ENCODE measurements around the gene CGB7. TPM values are rescaled to one million over a fixed set of nuclear protein-coding genes. Genes with fewer than 3 reads are reported as not detected.

CGB7 gene
- total RNA-seq, 6 experiments from 2014 or later: not detected

DNA sequence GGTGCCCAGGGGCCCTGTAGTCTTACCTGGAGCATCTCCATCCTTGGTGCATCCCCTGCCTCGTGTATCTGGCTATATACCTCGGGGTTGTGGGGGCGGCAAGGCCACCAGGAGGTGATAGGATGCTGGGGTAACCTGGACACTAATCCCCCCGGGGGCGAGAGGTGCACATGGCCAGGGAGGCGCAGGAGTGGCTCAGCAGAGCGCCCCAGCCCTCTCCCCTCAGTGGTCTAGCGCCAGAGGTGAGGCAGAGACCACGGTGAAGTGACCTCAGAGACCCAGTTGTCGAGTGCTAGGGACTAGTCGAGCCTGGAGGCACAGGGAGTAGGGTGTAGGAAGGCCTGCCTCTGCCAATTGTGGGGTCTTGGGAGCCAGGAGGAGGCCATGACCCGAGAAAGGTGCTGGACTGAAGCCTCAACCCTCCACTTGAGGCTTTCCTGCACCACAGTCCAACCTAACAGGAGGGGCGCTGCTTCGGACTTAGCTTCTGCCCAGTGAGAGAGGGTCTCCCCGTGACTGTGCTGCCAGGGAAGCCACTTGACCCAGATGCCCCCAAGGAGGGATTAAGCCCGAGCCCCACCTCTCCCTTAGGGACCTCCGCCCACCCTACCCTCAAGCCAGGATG, 40.4 kb downstream of the CGB7 start, which contains the start of gene LHB:
LHB (minus strand) TSS at position 51 of the 625 bp plus-strand sequence; CDS start at position 41, 10 bp downstream.
- Histone ChIP-seq H3K27ac (no peak within 1 kb of the TSS), H3K27me3 (no peaks in the 10 kb centered on the region)
- no peak for ATAC-seq

DNA sequence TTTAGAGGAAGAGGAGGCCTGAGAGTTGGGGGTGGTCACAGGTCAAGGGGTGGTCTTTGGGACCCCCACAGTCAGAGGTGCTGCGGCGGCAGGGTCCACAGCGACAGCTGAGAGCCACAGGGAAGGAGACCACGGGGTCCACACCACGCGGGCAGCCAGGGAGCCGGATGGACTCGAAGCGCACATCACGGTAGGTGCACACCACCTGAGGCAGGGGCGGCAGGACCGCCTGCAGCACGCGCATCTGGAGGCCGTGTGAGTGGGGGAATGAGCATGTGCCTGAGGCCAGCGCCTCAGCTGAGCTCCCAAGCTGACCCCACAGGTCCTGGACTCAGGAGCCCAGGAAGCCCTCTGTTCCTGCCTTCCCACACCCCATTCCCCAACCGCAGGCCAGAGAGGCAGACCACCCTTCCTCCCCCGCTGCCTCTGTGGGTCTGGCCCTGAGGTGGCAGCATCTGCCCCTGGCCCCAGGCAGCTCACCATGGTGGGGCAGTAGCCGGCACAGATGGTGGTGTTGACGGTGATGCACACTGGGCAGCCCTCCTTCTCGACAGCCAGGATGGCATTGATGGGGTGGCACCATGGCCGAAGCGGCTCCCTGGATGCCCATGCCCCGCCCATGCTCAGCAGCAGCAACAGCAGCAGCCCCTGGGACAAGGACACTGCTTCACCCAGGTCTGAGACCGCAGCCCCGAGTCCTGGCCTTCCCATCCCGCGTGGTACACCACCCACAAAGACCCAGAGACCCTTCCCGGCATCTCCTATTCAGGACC, 41.3 kb downstream of the CGB7 start:
- TF ChIP-seq POLR2A (IDR thresholded peaks at IDR 0.05): no peak
- TF ChIP-seq, protein P1, sequence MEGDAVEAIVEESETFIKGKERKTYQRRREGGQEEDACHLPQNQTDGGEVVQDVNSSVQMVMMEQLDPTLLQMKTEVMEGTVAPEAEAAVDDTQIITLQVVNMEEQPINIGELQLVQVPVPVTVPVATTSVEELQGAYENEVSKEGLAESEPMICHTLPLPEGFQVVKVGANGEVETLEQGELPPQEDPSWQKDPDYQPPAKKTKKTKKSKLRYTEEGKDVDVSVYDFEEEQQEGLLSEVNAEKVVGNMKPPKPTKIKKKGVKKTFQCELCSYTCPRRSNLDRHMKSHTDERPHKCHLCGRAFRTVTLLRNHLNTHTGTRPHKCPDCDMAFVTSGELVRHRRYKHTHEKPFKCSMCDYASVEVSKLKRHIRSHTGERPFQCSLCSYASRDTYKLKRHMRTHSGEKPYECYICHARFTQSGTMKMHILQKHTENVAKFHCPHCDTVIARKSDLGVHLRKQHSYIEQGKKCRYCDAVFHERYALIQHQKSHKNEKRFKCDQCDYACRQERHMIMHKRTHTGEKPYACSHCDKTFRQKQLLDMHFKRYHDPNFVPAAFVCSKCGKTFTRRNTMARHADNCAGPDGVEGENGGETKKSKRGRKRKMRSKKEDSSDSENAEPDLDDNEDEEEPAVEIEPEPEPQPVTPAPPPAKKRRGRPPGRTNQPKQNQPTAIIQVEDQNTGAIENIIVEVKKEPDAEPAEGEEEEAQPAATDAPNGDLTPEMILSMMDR (IDR thresholded peaks at IDR 0.05): no peak
- H3K36me3 ChIP-seq: peaks cover 0 to 5% (median under 1%) of the 10 kb centered on the region in 4 donors
- ATAC-seq (no peak), DNase-seq (no peak)
- H3K27ac ChIP-seq: no peak overlapping the region
- H3K9me3 ChIP-seq: no peaks in the 10 kb centered on the region
- no peak overlapping the region for H3K4me3 ChIP-seq
- no peaks in the 10 kb centered on the region for H3K27me3 ChIP-seq
- 80% methylated on average over 3 of the region's 29 CpGs for WGBS (ENCODE audit: insufficient coverage, low coverage, low lambda C conversion rate, missing lambda C conversion rate)
- intact Hi-C loops (cut with DNase I): no loop called here
- H3K4me1 ChIP-seq: peaks cover 0 to 18% (median 0%) of the 10 kb centered on the region in 4 donors

More for the DNA sequence above, 40.4 kb downstream of the CGB7 start, which contains the start of gene LHB:
- no peaks in the 10 kb centered on the region for H3K9me3 ChIP-seq
- TF ChIP-seq, protein P1 (IDR thresholded peaks at IDR 0.05): no peak
- no peak for TF ChIP-seq POLR2A (IDR thresholded peaks at IDR 0.05)
- no peak for DNase-seq
- intact Hi-C loops (cut with DNase I): no loop called here
- peak within 1 kb of the TSS; percentile 30 to 39 (median 36) for H3K4me3 ChIP-seq
- 50% methylated on average over 5 of the region's 17 CpGs for WGBS (ENCODE audit: insufficient coverage, low coverage, low lambda C conversion rate, missing lambda C conversion rate)
- peaks cover 0 to 18% (median 0%) of the 10 kb centered on the region in 4 donors for H3K4me1 ChIP-seq
- peaks cover 0 to 4% (median under 1%) of the 10 kb centered on the region in 4 donors for H3K36me3 ChIP-seq

DNA sequence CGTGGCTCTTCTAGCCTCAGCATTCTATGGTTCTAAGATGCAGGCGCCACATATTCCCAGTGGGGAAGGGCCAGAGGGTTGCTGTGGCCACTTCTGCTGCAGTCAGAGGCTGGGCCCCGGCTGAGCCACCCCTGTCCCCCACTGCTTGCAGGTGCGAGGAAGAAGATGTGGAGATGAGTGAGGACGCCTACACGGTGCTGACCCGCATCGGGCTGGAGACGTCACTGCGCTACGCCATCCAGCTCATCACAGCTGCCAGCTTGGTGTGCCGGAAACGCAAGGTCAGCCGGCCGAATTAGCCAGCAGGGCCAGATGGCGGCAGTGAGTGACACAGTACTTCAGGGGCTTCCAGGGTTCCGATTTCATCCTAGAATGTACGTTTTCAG, 42.7 kb downstream of the CGB7 start:
- no peak for DNase-seq
- intact Hi-C loops (cut with DNase I): no loop called here
- Histone ChIP-seq H3K9me3 (no peaks in the 10 kb centered on the region), H3K4me3 (no peak overlapping the region), H3K36me3 (peaks cover 0 to 11% (median 2%) of the 10 kb centered on the region in 4 donors), H3K27ac (no peak overlapping the region), H3K4me1 (peaks cover 0 to 18% (median 0%) of the 10 kb centered on the region in 4 donors), H3K27me3 (no peaks in the 10 kb centered on the region)
- ATAC-seq: no peak
- WGBS (ENCODE audit: insufficient coverage, low coverage, low lambda C conversion rate, missing lambda C conversion rate): 75% methylated on average over 5 of the region's 18 CpGs
- TF ChIP-seq, protein P1 (IDR thresholded peaks at IDR 0.05): no peak
- no peak for TF ChIP-seq POLR2A (IDR thresholded peaks at IDR 0.05)

- Histone ChIP-seq H3K27me3 (no peaks in the 10 kb centered on the region), H3K4me1 (peaks cover 0 to 16% (median 0%) of the 10 kb centered on the region in 4 donors), H3K36me3 (peaks cover 0 to 17% (median 2%) of the 10 kb centered on the region in 4 donors), H3K4me3 (no peak overlapping the region), H3K27ac (no peak overlapping the region), H3K9me3 (no peaks in the 10 kb centered on the region)
- intact Hi-C loops (cut with DNase I): no loop called here
- no peak for TF ChIP-seq POLR2A (IDR thresholded peaks at IDR 0.05)
- TF ChIP-seq, protein P1 (IDR thresholded peaks at IDR 0.05): no peak
- DNase-seq (no peak), ATAC-seq (no peak)
- WGBS (ENCODE audit: insufficient coverage, low coverage, low lambda C conversion rate, missing lambda C conversion rate): 93% methylated on average over 5 of the region's 32 CpGs
Observed at GRCh38 chr19:49014123-49014869, 43.3 kb downstream of the CGB7 start.
